ENCODE data around the gene ABCB10. TPM values are rescaled to one million over a fixed set of nuclear protein-coding genes. Genes with fewer than 3 reads are reported as not detected.
A peak's percentile ranks its signal among the peaks of the same experiment; 100 is the strongest.

Gene ABCB10
- total RNA-seq, 1 donor from 2014 or later, result 9.3 TPM

DNA sequence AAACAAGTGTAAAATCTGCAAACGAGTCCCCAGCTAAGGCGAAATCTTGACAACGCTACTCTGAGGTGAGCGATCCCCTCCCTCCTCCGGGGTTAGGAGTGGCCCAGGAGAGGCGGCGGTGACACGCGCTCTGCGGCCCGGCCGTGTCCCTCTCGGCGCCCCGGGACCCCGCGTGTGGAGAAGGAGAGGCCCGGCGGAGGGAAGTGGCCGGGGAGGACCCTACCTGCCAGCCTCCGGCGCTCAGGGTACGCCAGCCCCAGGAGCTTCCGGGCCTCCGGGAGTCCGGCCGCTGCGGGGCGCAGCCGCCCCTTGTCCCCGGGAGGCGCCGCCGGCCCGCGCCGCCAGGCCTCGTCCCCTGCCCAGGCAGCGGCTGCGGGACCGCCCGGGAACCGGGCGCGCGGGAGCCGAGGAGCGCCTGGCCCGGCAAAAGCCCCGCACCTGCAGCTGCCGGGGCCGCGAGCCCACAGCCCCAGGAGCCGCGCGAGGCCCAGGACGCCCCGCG is 543 bp downstream of the ABCB10 start:
- peaks cover 52% of the 10 kb centered on the region for H3K4me1 ChIP-seq
- no peaks in the 10 kb centered on the region for H3K27me3 ChIP-seq (ENCODE audit: low read depth)
- H3K9me3 ChIP-seq (replicated peaks), result no peaks in the 10 kb centered on the region
- intact Hi-C loops (cut with micrococcal nuclease), result no loop called here
- DNase-seq, result peak; percentile 46
- H3K4me3 ChIP-seq, result peak overlapping the region; percentile 88
- H3K36me3 ChIP-seq, result no peaks in the 10 kb centered on the region
- TF ChIP-seq, protein P1, sequence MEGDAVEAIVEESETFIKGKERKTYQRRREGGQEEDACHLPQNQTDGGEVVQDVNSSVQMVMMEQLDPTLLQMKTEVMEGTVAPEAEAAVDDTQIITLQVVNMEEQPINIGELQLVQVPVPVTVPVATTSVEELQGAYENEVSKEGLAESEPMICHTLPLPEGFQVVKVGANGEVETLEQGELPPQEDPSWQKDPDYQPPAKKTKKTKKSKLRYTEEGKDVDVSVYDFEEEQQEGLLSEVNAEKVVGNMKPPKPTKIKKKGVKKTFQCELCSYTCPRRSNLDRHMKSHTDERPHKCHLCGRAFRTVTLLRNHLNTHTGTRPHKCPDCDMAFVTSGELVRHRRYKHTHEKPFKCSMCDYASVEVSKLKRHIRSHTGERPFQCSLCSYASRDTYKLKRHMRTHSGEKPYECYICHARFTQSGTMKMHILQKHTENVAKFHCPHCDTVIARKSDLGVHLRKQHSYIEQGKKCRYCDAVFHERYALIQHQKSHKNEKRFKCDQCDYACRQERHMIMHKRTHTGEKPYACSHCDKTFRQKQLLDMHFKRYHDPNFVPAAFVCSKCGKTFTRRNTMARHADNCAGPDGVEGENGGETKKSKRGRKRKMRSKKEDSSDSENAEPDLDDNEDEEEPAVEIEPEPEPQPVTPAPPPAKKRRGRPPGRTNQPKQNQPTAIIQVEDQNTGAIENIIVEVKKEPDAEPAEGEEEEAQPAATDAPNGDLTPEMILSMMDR (IDR thresholded peaks at IDR 0.05; ENCODE audit: borderline replicate concordance), result no peak
- H3K27ac ChIP-seq (replicated peaks), result peak overlapping the region; percentile 98

DNA sequence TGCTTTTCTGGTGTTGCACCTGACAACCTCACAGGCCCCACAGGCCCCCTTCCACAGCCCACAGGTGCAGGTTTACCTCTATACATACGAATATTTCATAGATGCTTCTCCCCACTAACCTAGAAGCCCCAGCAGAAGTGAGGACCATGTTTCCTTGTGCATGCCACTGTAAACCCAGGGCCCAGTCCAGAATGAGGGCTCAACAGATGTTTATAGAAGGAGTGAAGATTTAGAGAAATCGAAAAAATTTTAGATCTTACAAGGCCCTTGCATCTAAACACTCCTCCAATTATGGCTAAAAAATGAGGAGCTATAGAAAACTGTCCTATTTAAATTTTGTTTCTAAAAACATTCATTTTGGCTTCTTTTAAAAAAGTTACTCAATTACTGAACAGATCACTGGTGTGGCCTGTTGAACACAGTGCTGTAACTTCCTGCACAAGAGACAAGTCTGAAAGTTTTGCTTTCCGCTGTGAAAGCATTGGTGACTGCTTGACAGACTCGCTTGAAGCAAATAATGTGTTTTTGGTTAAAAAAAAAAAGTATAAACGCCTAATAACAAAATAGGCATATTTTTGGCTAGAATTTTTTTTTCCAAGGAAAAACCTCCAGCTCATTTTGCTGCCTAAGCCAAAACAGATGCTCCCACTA is 1.2 kb downstream of the ABCB10 start:
- peaks cover 54% of the 10 kb centered on the region for H3K4me1 ChIP-seq
- intact Hi-C loops (cut with micrococcal nuclease), result no loop called here
- TF ChIP-seq, protein P1 (IDR thresholded peaks at IDR 0.05; ENCODE audit: borderline replicate concordance), result no peak
- H3K4me3 ChIP-seq, result peak overlapping the region; percentile 88
- no peaks in the 10 kb centered on the region for H3K27me3 ChIP-seq (ENCODE audit: low read depth)
- H3K9me3 ChIP-seq (replicated peaks), result no peaks in the 10 kb centered on the region
- DNase-seq, result no peak
- no peaks in the 10 kb centered on the region for H3K36me3 ChIP-seq
- H3K27ac ChIP-seq (replicated peaks), result peak overlapping the region; percentile 98

DNA sequence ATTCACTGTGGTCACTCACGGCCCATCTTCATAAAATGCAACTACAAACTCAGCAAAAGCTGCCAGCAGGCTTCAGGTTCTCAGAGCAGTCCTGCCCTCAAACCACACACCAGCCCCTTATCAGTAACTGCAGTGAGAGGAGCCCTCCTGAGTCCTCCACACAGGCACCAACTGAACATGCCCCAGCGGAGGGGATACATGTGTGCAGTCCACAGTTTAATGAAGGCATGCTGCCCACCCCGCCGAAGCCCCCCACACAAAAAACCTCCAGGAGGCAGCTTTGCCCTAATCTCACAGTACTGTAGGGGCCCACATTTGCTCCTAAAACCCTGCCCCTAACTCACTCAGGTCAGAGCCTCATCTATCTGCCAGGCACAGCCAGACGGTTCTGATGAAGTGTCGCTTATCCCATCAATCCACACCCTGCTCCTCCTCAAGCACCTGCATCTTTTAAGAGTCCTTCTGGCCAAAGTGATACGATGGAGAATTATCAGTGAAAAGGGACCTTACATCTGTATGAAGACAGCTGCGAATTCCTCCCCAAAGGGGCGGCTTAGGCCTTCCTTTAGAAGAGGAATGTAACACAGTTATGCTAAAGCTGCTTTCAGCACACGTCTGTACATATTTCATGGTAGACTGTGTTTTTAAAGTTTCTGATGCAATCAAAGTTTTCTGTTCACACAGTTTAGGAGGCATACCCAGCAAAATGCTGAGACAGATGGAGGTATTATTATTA is 3.5 kb downstream of the ABCB10 start:
- H3K27me3 ChIP-seq (ENCODE audit: low read depth), result no peaks in the 10 kb centered on the region
- TF ChIP-seq, protein P1 (IDR thresholded peaks at IDR 0.05; ENCODE audit: borderline replicate concordance), result no peak
- H3K4me1 ChIP-seq, result peaks cover 75% of the 10 kb centered on the region
- no peak for DNase-seq
- intact Hi-C loops (cut with micrococcal nuclease), result no loop called here
- H3K4me3 ChIP-seq, result no peak overlapping the region
- no peaks in the 10 kb centered on the region for H3K36me3 ChIP-seq
- H3K27ac ChIP-seq (replicated peaks), result no peak overlapping the region
- no peaks in the 10 kb centered on the region for H3K9me3 ChIP-seq (replicated peaks)

DNA sequence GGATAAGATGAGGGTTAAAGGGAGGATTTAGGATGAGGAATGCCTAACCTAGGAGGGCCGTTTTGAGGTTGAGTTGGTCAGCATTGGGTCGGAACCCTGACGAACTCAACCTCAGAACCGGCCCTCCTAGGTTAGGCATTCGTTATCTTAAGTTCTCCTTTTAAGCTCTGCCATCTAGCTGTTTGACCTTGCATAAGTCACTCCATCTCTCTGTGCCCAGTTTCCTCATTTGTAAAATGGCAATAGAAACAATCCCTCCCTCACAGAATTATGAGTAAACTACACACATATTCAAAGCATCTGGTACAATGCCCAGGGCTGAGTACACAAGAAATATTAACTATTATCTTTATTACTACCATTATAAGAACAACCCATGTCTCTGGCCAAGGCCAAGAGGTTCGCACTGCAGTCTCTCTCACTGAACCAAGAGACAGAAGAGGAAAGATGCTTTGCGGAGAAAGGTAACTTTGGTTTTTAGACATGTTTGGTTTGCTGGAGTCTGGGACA is 4.8 kb downstream of the ABCB10 start:
- TF ChIP-seq, protein P1 (IDR thresholded peaks at IDR 0.05; ENCODE audit: borderline replicate concordance), result no peak
- Histone ChIP-seq H3K4me1 (peaks cover 70% of the 10 kb centered on the region), H3K27me3 (ENCODE audit: low read depth) (no peaks in the 10 kb centered on the region), H3K36me3 (no peaks in the 10 kb centered on the region), H3K27ac (replicated peaks) (no peak overlapping the region), H3K4me3 (no peak overlapping the region), H3K9me3 (replicated peaks) (no peaks in the 10 kb centered on the region)
- DNase-seq, result no peak
- intact Hi-C loops (cut with micrococcal nuclease), result no loop called here

DNA sequence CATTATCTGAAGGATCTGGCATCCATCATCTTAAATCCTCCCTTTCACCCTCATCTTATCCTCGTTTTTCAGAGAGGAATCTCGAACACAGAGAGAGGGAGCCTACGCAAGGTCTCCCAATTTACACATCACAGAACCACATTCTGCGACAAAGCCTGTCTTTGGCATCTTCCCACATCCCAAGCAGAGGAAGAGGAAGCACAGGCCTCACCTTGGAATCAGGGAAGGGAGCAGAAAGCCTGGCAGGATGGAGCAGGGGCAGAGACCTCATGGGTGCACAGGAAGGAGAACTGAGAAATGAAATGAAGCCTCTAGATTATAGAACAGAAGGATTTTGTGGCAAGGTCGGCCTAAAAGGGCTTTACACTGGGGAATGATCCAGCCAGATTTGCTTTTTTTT is 5.8 kb downstream of the ABCB10 start:
- no peak for DNase-seq
- H3K27ac ChIP-seq (replicated peaks), result no peak overlapping the region
- no peaks in the 10 kb centered on the region for H3K27me3 ChIP-seq (ENCODE audit: low read depth)
- peaks cover 68% of the 10 kb centered on the region for H3K4me1 ChIP-seq
- intact Hi-C loops (cut with micrococcal nuclease), result no loop called here
- TF ChIP-seq, protein P1 (IDR thresholded peaks at IDR 0.05; ENCODE audit: borderline replicate concordance), result no peak
- H3K9me3 ChIP-seq (replicated peaks), result no peaks in the 10 kb centered on the region
- peaks cover 7% of the 10 kb centered on the region for H3K36me3 ChIP-seq
- H3K4me3 ChIP-seq, result no peak overlapping the region
